ENCODE results near the gene RFLNA.

Gene RFLNA

DNA sequence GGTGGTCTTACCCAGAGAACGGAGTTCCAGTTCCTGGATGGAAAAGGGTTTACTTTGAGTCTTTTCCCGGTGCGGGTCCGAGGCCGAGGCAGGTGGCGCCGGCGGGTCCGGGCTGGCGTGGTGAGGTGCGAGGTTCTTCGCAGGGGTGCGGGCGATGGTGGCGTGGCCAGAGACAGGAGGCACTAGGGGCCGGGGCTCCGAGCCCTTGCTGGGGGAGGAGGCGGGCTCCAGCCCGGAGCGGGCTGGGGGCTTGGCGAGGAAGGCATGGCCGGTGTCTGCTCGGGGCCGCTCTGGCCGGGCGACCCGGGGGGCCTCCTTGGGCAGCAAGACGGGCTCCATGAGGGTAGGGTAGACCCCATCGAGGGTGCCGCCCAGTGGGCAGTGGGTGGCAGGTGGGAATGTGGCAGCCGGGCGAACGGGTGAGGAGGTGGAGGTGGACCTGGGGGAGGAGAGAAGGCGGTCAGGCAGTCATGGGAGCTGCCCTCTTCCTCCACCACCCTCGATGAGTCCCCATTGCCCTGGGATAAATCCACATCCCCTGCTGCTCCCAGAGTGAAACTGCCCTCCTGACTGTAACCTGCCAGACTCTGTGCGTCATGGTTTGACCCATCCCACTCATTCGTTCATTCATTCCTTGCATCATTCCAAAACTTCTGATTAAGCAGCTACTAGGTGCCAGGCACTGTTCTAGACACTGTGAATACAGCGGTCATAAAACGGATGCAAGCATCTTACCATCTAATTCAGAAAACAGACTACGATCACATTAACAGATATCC is 42.0 kb downstream of the RFLNA start:
- TF ChIP-seq EZH2phosphoT487 (IDR thresholded peaks at IDR 0.05; ENCODE audit: borderline replicate concordance): no peak
- no peaks in the 10 kb centered on the region for H3K4me1 ChIP-seq (ENCODE audit: insufficient read depth, low read length, poor library complexity, severe bottlenecking)
- no peak overlapping the region for H3K9ac ChIP-seq (ENCODE audit: low read depth, low read length, poor library complexity, severe bottlenecking)
- H3K36me3 ChIP-seq (ENCODE audit: insufficient read depth, low read length): peaks cover 56% of the 10 kb centered on the region; the same call in 1 of the 2 replicates
- H3K9me3 ChIP-seq (ENCODE audit: insufficient read depth, low read depth, low read length): no peaks in the 10 kb centered on the region
- no peak overlapping the region for H3K4me3 ChIP-seq (ENCODE audit: low read length, poor library complexity, severe bottlenecking)
- no peak overlapping the region for H3K4me2 ChIP-seq (ENCODE audit: low read depth, low read length, poor library complexity, severe bottlenecking)
- H2AFZ ChIP-seq (ENCODE audit: low read length): no peak overlapping the region
- no peaks in the 10 kb centered on the region for H4K20me1 ChIP-seq (ENCODE audit: insufficient read depth, low read length, poor library complexity, severe bottlenecking)
- no peaks in the 10 kb centered on the region for H3K27me3 ChIP-seq (ENCODE audit: insufficient read depth, low read length, poor library complexity, severe bottlenecking)
- no peaks in the 10 kb centered on the region for H3F3A ChIP-seq (ENCODE audit: low read depth)
- H3K79me2 ChIP-seq (ENCODE audit: insufficient read depth, low read length): no peaks in the 10 kb centered on the region
- H3K9me2 ChIP-seq (replicated peaks; ENCODE audit: low read depth, low read length): no peaks in the 10 kb centered on the region

DNA sequence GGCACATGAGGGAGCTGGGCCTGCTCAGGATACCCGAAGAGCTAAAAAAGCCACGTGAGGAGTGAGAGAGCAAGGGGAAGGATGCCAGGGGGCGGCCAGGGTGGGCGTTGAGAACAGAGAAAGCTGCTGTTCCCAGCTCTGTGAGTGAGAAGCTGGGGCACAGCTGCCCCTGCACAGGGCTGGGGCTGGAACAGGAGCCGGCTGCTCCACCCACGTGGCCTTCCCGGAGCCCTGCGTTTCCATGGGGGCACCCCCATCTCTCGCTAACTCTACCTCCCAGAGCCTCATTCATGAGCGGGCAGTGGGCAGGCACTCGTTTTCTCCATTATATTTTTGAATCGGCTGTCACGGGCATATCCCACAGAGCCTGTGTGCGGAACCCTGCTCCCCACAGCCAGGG is 42.7 kb downstream of the RFLNA start:
- no peaks in the 10 kb centered on the region for H4K20me1 ChIP-seq (ENCODE audit: insufficient read depth, low read length, poor library complexity, severe bottlenecking)
- H3K36me3 ChIP-seq (ENCODE audit: insufficient read depth, low read length): peaks cover 50% of the 10 kb centered on the region; the same call in 1 of the 2 replicates

DNA sequence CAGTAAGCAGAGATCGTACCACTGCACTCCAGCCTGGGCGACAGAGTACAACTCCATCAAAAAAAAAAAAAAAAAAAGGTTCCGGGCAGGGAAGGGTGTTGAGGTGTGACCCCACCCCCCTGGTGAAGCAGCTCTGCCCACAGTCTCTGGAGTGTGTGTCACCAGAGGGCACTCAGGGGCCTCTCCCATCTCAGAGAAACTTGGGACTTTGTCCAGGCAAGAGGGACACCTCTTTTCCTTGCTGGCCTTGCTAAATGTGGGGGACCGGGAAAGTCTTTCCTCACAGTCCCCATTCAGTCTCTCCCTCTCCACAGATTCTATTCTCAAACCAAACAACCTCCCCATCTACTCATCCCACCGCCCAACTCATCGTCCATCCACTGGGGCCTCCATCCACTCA is 43.6 kb downstream of the RFLNA start:
- Histone ChIP-seq H3K4me1 (ENCODE audit: insufficient read depth, low read length, poor library complexity, severe bottlenecking) (no peaks in the 10 kb centered on the region), H3K4me2 (ENCODE audit: low read depth, low read length, poor library complexity, severe bottlenecking) (no peak overlapping the region), H3K79me2 (ENCODE audit: insufficient read depth, low read length) (no peaks in the 10 kb centered on the region), H3K9ac (ENCODE audit: low read depth, low read length, poor library complexity, severe bottlenecking) (no peak overlapping the region), H3K27me3 (ENCODE audit: insufficient read depth, low read length, poor library complexity, severe bottlenecking) (no peaks in the 10 kb centered on the region), H3K4me3 (ENCODE audit: low read length, poor library complexity, severe bottlenecking) (no peak overlapping the region), H4K20me1 (ENCODE audit: insufficient read depth, low read length, poor library complexity, severe bottlenecking) (no peaks in the 10 kb centered on the region), H3K9me3 (ENCODE audit: insufficient read depth, low read depth, low read length) (no peaks in the 10 kb centered on the region), H2AFZ (ENCODE audit: low read length) (no peak overlapping the region), H3F3A (ENCODE audit: low read depth) (no peaks in the 10 kb centered on the region), H3K9me2 (replicated peaks; ENCODE audit: low read depth, low read length) (no peaks in the 10 kb centered on the region), H3K36me3 (ENCODE audit: insufficient read depth, low read length) (peaks cover 51% of the 10 kb centered on the region; the same call in 1 of the 2 replicates)
- no peak for TF ChIP-seq EZH2phosphoT487 (IDR thresholded peaks at IDR 0.05; ENCODE audit: borderline replicate concordance)
- TF ChIP-seq, protein P1, sequence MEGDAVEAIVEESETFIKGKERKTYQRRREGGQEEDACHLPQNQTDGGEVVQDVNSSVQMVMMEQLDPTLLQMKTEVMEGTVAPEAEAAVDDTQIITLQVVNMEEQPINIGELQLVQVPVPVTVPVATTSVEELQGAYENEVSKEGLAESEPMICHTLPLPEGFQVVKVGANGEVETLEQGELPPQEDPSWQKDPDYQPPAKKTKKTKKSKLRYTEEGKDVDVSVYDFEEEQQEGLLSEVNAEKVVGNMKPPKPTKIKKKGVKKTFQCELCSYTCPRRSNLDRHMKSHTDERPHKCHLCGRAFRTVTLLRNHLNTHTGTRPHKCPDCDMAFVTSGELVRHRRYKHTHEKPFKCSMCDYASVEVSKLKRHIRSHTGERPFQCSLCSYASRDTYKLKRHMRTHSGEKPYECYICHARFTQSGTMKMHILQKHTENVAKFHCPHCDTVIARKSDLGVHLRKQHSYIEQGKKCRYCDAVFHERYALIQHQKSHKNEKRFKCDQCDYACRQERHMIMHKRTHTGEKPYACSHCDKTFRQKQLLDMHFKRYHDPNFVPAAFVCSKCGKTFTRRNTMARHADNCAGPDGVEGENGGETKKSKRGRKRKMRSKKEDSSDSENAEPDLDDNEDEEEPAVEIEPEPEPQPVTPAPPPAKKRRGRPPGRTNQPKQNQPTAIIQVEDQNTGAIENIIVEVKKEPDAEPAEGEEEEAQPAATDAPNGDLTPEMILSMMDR (conservative IDR thresholded peaks at IDR 0.05; ENCODE audit: low read length): no peak

More for the DNA sequence above, 42.7 kb downstream of the RFLNA start:
- H3F3A ChIP-seq (ENCODE audit: low read depth): no peaks in the 10 kb centered on the region
- H3K4me1 ChIP-seq (ENCODE audit: insufficient read depth, low read length, poor library complexity, severe bottlenecking): no peaks in the 10 kb centered on the region
- H3K4me3 ChIP-seq (ENCODE audit: low read length, poor library complexity, severe bottlenecking): no peak overlapping the region
- no peak overlapping the region for H3K4me2 ChIP-seq (ENCODE audit: low read depth, low read length, poor library complexity, severe bottlenecking)
- no peaks in the 10 kb centered on the region for H3K9me2 ChIP-seq (replicated peaks; ENCODE audit: low read depth, low read length)
- no peaks in the 10 kb centered on the region for H3K9me3 ChIP-seq (ENCODE audit: insufficient read depth, low read depth, low read length)
- no peaks in the 10 kb centered on the region for H3K79me2 ChIP-seq (ENCODE audit: insufficient read depth, low read length)
- TF ChIP-seq, protein P1 (conservative IDR thresholded peaks at IDR 0.05; ENCODE audit: low read length): no peak
- no peak for TF ChIP-seq EZH2phosphoT487 (IDR thresholded peaks at IDR 0.05; ENCODE audit: borderline replicate concordance)
- H2AFZ ChIP-seq (ENCODE audit: low read length): no peak overlapping the region
- H3K27me3 ChIP-seq (ENCODE audit: insufficient read depth, low read length, poor library complexity, severe bottlenecking): no peaks in the 10 kb centered on the region
- H3K9ac ChIP-seq (ENCODE audit: low read depth, low read length, poor library complexity, severe bottlenecking): no peak overlapping the region
